NT2/D1 (cell line): ENCODE data around the gene DICER1.

Experiments used
- SUZ12 ChIP-seq: IDR thresholded peaks from 2 replicates; pipeline ENCODE4 v1.6.1; 2011; ENCODE audit not compliant: insufficient read length, insufficient read depth; ENCODE audit errors: extremely low read depth
- YY1 ChIP-seq: IDR thresholded peaks from 2 replicates; pipeline ENCODE4 v1.6.1; 2011; ENCODE audit not compliant: insufficient read length, insufficient read depth
- ZNF274 ChIP-seq: IDR thresholded peaks from 2 replicates; pipeline ENCODE4 v1.6.1; 2011; ENCODE audit warnings: mild to moderate bottlenecking, low read depth, low read length

DNA sequence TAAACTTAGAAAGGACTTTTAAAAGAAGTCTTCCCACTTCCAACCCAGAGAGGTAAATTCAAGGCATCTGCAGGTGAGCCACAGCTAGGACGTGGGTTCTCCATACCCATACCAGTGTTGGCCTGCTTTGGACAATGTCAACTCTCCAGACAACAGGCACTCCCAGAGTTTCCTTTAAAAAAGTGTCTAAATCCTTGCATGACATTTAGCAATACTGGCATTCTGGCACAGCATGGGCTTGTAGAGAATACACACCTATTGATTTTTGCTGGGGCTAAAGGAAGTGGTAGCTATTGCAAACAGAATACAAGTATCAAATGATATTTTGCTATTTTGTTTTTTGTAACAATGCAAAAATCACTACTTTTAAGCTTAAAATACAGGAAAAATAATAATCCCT lies 25.8 kb upstream of the DICER1 start:
- no peak for TF ChIP-seq YY1
- TF ChIP-seq ZNF274: no peak
- no peak for TF ChIP-seq SUZ12
